ENCODE results near the gene HIVEP3. TPM values are rescaled to one million over a fixed set of nuclear protein-coding genes. Genes with fewer than 3 reads are reported as not detected.

Gene HIVEP3
- total RNA-seq, 1 experiment from 2014 or later, result not detected

- H3K27me3 ChIP-seq, result no peaks in the 10 kb centered on the region
- H3K4me3 ChIP-seq, result no peak overlapping the region
- no peak for DNase-seq
- no peaks in the 10 kb centered on the region for H3K9me3 ChIP-seq
- no peaks in the 10 kb centered on the region for H3K36me3 ChIP-seq
Observed at GRCh38 chr1:41906943-41907342, 11.8 kb downstream of the HIVEP3 start.

- Histone ChIP-seq H3K36me3 (no peaks in the 10 kb centered on the region), H3K4me3 (no peak overlapping the region)
Observed at GRCh38 chr1:41905093-41905675, 13.5 kb downstream of the HIVEP3 start.

GRCh38 chr1:41902664-41903063 is 16.1 kb downstream of the HIVEP3 start:
- no peaks in the 10 kb centered on the region for H3K27me3 ChIP-seq
- no peaks in the 10 kb centered on the region for H3K9me3 ChIP-seq
- no peaks in the 10 kb centered on the region for H3K36me3 ChIP-seq
- H3K4me3 ChIP-seq, result no peak overlapping the region
- DNase-seq, result no peak

More at GRCh38 chr1:41905093-41905675, 13.5 kb downstream of the HIVEP3 start:
- no peak for DNase-seq
- no peaks in the 10 kb centered on the region for H3K9me3 ChIP-seq
- H3K27me3 ChIP-seq, result no peaks in the 10 kb centered on the region

- no peaks in the 10 kb centered on the region for H3K9me3 ChIP-seq
- H3K27me3 ChIP-seq, result no peaks in the 10 kb centered on the region
- no peak overlapping the region for H3K4me3 ChIP-seq
- H3K36me3 ChIP-seq, result no peaks in the 10 kb centered on the region
- DNase-seq, result no peak
Observed at GRCh38 chr1:41902159-41902577, 16.6 kb downstream of the HIVEP3 start.

DNA sequence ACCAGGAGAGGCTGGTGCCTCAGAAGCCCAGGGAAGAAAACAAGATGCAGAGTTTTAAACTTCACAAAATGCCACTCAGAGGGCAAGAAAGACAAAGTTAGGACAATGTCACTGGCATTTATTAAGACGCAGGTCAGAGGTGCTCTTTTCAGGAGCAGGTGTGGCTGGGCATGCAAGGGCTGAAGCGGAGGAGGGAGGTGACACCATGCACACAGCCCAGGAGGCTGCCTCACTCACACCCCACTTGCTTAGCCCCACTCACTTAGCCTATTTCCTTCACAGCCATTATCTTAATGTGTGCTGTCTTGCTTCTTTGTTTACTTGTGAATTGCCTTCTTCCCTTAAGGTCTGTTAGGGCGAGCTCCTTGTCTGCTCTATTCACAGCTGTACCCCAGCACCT is 17.2 kb downstream of the HIVEP3 start:
- Histone ChIP-seq H3K27me3 (no peaks in the 10 kb centered on the region), H3K9me3 (no peaks in the 10 kb centered on the region), H3K4me3 (no peak overlapping the region), H3K36me3 (no peaks in the 10 kb centered on the region)
- no peak for DNase-seq

- H3K4me3 ChIP-seq, result no peak overlapping the region
- no peak for DNase-seq
Observed at GRCh38 chr1:41900603-41901444, 17.9 kb downstream of the HIVEP3 start.

GRCh38 chr1:41898191-41898713 is 20.5 kb downstream of the HIVEP3 start:
- H3K4me3 ChIP-seq, result no peak overlapping the region
- H3K36me3 ChIP-seq, result no peaks in the 10 kb centered on the region
- H3K9me3 ChIP-seq, result no peaks in the 10 kb centered on the region
- no peaks in the 10 kb centered on the region for H3K27me3 ChIP-seq
- DNase-seq, result no peak

More at GRCh38 chr1:41900603-41901444, 17.9 kb downstream of the HIVEP3 start:
- Histone ChIP-seq H3K9me3 (no peaks in the 10 kb centered on the region), H3K36me3 (no peaks in the 10 kb centered on the region), H3K27me3 (no peaks in the 10 kb centered on the region)

GRCh38 chr1:41895552-41895951 is 23.2 kb downstream of the HIVEP3 start:
- H3K9me3 ChIP-seq, result no peaks in the 10 kb centered on the region
- H3K4me3 ChIP-seq, result no peak overlapping the region
- no peak for DNase-seq
- H3K27me3 ChIP-seq, result no peaks in the 10 kb centered on the region
- no peaks in the 10 kb centered on the region for H3K36me3 ChIP-seq

- H3K4me3 ChIP-seq, result no peak overlapping the region
- DNase-seq, result no peak
- H3K27me3 ChIP-seq, result no peaks in the 10 kb centered on the region
- H3K36me3 ChIP-seq, result no peaks in the 10 kb centered on the region
- no peaks in the 10 kb centered on the region for H3K9me3 ChIP-seq
Observed at GRCh38 chr1:41894808-41895483, 23.8 kb downstream of the HIVEP3 start.

DNA sequence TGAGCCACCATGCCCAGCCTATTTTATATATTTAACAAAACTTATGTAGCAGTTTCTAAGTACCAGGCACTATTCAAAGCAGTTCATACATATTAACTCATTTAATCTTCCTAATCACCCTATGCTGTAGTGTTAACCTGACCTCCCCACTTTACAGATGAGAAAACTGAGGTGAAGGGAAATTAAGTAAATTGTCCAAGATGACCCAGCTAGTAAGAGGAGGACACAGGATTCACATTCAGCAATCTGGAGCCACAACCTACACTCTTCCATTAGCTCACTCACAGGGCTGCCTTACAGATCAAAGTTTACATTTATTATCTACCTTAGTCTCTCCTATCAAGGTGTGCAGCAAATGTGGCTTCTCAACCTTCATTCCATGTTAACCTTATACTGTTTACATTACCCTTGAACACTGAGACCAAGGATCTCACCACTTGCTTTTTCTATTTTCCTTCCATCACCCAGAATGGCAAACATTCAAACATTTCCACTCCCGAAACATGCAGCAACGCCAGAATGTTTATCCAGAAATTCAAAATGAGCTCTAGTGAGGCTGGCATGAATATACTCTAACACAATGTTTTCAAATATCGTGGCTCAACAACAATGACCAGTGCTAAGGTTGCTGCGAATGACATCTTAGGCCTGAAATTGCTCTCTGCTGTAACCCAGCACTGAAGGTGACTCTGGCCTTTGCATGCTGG is 24.5 kb downstream of the HIVEP3 start:
- DNase-seq, result no peak
- no peaks in the 10 kb centered on the region for H3K27me3 ChIP-seq
- no peaks in the 10 kb centered on the region for H3K9me3 ChIP-seq
- H3K4me3 ChIP-seq, result no peak overlapping the region
- H3K36me3 ChIP-seq, result no peaks in the 10 kb centered on the region

DNA sequence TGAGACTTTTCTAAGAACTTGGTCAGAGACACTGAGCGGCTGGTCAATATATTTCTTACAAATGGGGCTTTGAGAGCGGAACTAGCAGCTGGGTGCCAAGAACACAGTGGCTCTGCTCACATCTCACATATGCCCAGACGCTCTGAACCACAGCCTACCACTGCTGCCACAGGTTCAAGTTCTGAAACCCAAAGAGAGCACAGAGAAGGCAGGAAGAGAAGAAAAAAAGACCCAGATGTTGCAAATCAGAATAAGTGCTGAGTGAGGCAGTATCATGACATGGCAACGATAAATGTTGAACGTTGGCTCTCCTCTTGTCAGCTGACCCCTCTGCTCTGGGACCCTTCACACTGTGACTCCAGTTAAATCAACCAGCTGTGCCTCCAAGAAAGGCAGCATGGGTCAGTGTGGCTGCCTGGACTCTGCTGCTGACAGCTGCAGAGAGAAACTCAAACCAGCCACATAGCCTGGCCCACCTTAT is 26.4 kb downstream of the HIVEP3 start:
- Histone ChIP-seq H3K36me3 (no peaks in the 10 kb centered on the region), H3K27me3 (no peaks in the 10 kb centered on the region), H3K9me3 (no peaks in the 10 kb centered on the region), H3K4me3 (no peak overlapping the region)
- no peak for DNase-seq

GRCh38 chr1:41891199-41891896 is 27.4 kb downstream of the HIVEP3 start:
- Histone ChIP-seq H3K4me3 (no peak overlapping the region), H3K27me3 (no peaks in the 10 kb centered on the region), H3K36me3 (no peaks in the 10 kb centered on the region), H3K9me3 (no peaks in the 10 kb centered on the region)
- no peak for DNase-seq

- H3K27me3 ChIP-seq, result no peaks in the 10 kb centered on the region
- H3K4me3 ChIP-seq, result no peak overlapping the region
- H3K9me3 ChIP-seq, result no peaks in the 10 kb centered on the region
- no peak for DNase-seq
- no peaks in the 10 kb centered on the region for H3K36me3 ChIP-seq
Observed at GRCh38 chr1:41890825-41891198, 27.9 kb downstream of the HIVEP3 start.

DNA sequence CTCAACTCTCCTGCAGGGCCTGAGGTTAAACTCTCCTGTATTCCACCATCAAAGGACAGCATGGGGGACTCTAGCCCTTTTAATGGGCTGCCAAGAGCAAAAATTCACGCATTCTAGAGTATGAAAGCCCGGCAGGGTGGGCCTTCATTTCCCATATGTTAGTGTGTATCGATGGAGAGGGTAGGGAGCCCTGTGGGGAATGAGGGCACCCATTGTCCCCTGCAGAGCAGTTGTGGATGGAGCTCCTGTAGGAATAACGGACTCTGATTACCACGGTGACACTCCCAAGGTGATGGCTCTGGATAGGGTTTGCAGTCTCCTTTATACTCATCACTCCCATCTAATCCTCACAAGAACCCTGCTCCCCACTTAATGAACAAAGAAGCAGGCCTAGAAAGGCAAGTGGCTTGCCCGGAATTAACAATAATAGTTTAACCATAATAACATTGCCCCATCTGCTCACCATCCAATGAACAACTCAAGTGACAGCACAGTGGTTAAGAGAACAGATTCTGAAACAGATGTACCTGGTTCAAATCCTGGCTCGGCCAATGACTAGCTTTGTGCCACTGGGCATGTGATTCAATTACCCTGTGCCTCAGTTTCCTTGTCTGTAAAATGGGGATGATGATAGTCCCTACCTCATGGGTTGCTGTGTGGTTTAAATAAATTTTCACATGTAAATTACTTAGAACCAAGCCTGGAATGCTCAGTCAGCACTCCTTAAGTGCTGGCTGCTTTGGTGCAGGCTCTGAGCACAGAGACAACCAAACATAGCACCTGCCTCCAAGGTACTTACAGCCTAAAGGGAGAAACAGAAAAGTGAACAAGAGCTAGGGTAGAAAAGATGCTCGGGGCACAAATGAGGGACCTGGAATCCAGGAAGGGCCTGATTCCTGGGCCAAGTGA is 29.0 kb downstream of the HIVEP3 start:
- Histone ChIP-seq H3K4me3 (no peak overlapping the region), H3K27me3 (no peaks in the 10 kb centered on the region), H3K36me3 (no peaks in the 10 kb centered on the region), H3K9me3 (no peaks in the 10 kb centered on the region)
- no peak for DNase-seq

DNA sequence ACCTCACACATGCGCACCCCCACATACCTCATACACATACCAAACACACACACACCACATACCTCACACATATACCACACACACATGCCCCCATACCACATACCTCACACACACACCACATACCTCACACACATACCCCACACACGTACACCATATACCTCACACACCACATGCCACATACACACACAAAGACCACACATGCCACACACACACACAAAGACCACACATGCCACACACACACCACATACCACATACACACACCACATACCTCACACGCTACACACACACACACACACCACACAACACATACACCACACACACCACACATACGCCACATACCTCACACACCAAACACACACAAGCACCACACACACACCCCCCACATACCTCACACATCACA is 30.0 kb downstream of the HIVEP3 start:
- Histone ChIP-seq H3K9me3 (no peaks in the 10 kb centered on the region), H3K4me3 (no peak overlapping the region), H3K36me3 (no peaks in the 10 kb centered on the region), H3K27me3 (no peaks in the 10 kb centered on the region)
- DNase-seq, result no peak

Measured in MG63 (cell line).